PC-3 (cell line): ENCODE results near the gene AIFM2. TPM values are rescaled to one million over a fixed set of nuclear protein-coding genes. Genes with fewer than 3 reads are reported as not detected.

Source experiments
- ATAC-seq: fragments of 200-7000 bp; cut with Tn5 transposase; 2 replicates; pipeline ENCODE4 v1.9.1; 2020; ENCODE audit warnings: mild to moderate bottlenecking, moderate library complexity
- BruUV-seq: library from RNA; stranded (reverse); fragments of 400-500 nt; replicated peaks from 2 replicates; lab custom pipeline; 2021; lab: Mats Ljungman, UMichigan
- CTCF ChIA-PET: fragments of 300-600 bp; sonication (Branson Sonifier 250); formaldehyde crosslinking; loops from one replicate; lab custom pipeline; 2022; ENCODE audit warnings: antibody characterized with exemption; lab: Charles Lee
- POLR2A ChIA-PET: fragments of 300-600 bp; sonication (Branson Sonifier 250); formaldehyde crosslinking; loops from one replicate; lab custom pipeline; 2022; ENCODE audit warnings: antibody characterized with exemption; ENCODE audit not compliant: unreplicated experiment; lab: Charles Lee
- DNase-seq: peaks from one replicate; pipeline ENCODE4 v3.0.0-alpha.2; 2015
- H2AFZ ChIP-seq: fragments of 300-600 bp; sonication (generic); 2 replicates; pipeline ENCODE4 v1.6.0; 2016; ENCODE audit warnings: antibody characterized with exemption, low read length
- H3F3A ChIP-seq: fragments of 300-600 bp; sonication (generic); one replicate; pipeline ENCODE4 v1.6.0; 2017; ENCODE audit warnings: antibody characterized with exemption, low read length, control low read depth, mild to moderate bottlenecking; ENCODE audit not compliant: unreplicated experiment
- H3K27ac ChIP-seq: fragments of 300-600 bp; sonication (generic); 2 replicates; pipeline ENCODE4 v1.5.1; 2016; ENCODE audit warnings: mild to moderate bottlenecking, low read length
- H3K27me3 ChIP-seq: fragments of 300-600 bp; sonication (generic); 2 replicates; pipeline ENCODE4 v1.6.1; 2016; ENCODE audit warnings: low read length, mixed read lengths
- H3K36me3 ChIP-seq: fragments of 300-600 bp; sonication (generic); 2 replicates; pipeline ENCODE4 v1.6.1; 2016; ENCODE audit warnings: low read depth, mixed run types, low read length, mixed read lengths
- H3K4me1 ChIP-seq: fragments of 300-600 bp; sonication (generic); 2 replicates; pipeline ENCODE4 v1.5.1; 2016; ENCODE audit warnings: low read length; ENCODE audit not compliant: insufficient read depth
- H3K4me2 ChIP-seq: fragments of 300-600 bp; sonication (generic); 2 replicates; pipeline ENCODE4 v1.6.0; 2016; ENCODE audit warnings: low read length
- H3K4me3 ChIP-seq: fragments of 300-600 bp; sonication (generic); 2 replicates; pipeline ENCODE4 v1.5.1; 2016; ENCODE audit warnings: mild to moderate bottlenecking, low read length, mixed read lengths
- H3K79me2 ChIP-seq: fragments of 300-600 bp; sonication (generic); 2 replicates; pipeline ENCODE4 v1.6.1; 2017; ENCODE audit warnings: low read length, mixed read lengths
- H3K9ac ChIP-seq: fragments of 300-600 bp; sonication (generic); 2 replicates; pipeline ENCODE4 v1.6.0; 2016; ENCODE audit warnings: mild to moderate bottlenecking, low read length
- H3K9me2 ChIP-seq: fragments of 300-600 bp; sonication (generic); replicated peaks from 2 replicates; pipeline ENCODE4 v1.6.1; 2016; ENCODE audit warnings: mixed run types, low read length, mixed read lengths
- H3K9me3 ChIP-seq: fragments of 300-600 bp; sonication (generic); 2 replicates; pipeline ENCODE4 v1.6.1; 2016; ENCODE audit warnings: low read length, mixed read lengths
- H4K20me1 ChIP-seq: fragments of 300-600 bp; sonication (generic); 2 replicates; pipeline ENCODE4 v1.6.1; 2016; ENCODE audit warnings: low read length, mixed read lengths
- EZH2 ChIP-seq: fragments of 300-600 bp; sonication (generic); IDR thresholded peaks from one replicate; pipeline ENCODE4 v1.6.1; 2017; ENCODE audit warnings: antibody characterized with exemption, mild to moderate bottlenecking, low read length; ENCODE audit not compliant: unreplicated experiment
- EZH2phosphoT487 ChIP-seq: fragments of 300-600 bp; sonication (generic); IDR thresholded peaks from 2 replicates; pipeline ENCODE4 v1.6.1; 2018; ENCODE audit warnings: mild to moderate bottlenecking, antibody characterized with exemption, low read length, borderline replicate concordance
- intact Hi-C: fragments of 100-400 bp; cut with micrococcal nuclease; formaldehyde crosslinking; loops from 2 replicates; pipeline ENCODE4 v1.9.0; 2023
- total RNA-seq: library from RNA; depleted of rRNA; stranded (reverse); fragments of >200 nt; gene quantifications from 2 replicates; pipeline ENCODE4 v1.2.3, GENCODE V29; 2014
- TF ChIP-seq, protein P1 (sequence below): fragments of 300-600 bp; sonication (generic); conservative IDR thresholded peaks from 2 replicates; pipeline ENCODE4 v1.5.1; 2017; ENCODE audit warnings: antibody characterized with exemption, low read depth, mild to moderate bottlenecking, low read length

The AIFM2 gene
- total RNA-seq, 1 experiment from 2014 or later = 29.2 TPM

DNA sequence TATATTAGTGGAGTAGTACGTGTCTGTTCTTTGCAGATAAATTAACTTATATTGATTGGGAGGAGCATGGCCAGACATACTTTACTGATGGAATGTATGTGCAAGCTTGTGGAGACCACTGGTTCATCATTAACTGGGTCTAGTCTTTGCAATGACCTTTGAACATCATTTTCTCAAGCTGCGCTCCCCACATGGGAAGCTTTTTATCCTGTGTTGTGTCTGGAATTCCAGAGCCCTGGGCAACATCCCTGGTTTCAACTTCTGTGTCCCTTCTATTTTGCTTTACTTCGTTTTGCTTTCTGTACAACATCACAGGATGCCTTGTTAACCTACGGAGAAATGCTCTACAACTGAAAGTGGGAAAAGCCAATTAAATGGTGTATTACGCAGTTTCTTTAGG is 41.7 kb downstream of the AIFM2 start:
- Histone ChIP-seq H3K9ac (no peak overlapping the region), H3F3A (no peaks in the 10 kb centered on the region), H2AFZ (no peak overlapping the region), H4K20me1 (no peaks in the 10 kb centered on the region), H3K9me3 (no peaks in the 10 kb centered on the region), H3K36me3 (peaks cover 4% of the 10 kb centered on the region; the same call in 1 of the 2 replicates), H3K4me1 (no peaks in the 10 kb centered on the region), H3K4me3 (no peak overlapping the region), H3K4me2 (no peak overlapping the region), H3K27me3 (no peaks in the 10 kb centered on the region), H3K9me2 (no peaks in the 10 kb centered on the region), H3K79me2 (no peaks in the 10 kb centered on the region), H3K27ac (no peak overlapping the region)
- ChIA-PET CTCF (no interaction called here), POLR2A (no interaction called here)
- ATAC-seq (no peak), DNase-seq (no peak)
- no TSS peak for BruUV-seq
- intact Hi-C loops = no loop called here
- TF ChIP-seq EZH2 (no peak), EZH2phosphoT487 (no peak)
- TF ChIP-seq, protein P1, sequence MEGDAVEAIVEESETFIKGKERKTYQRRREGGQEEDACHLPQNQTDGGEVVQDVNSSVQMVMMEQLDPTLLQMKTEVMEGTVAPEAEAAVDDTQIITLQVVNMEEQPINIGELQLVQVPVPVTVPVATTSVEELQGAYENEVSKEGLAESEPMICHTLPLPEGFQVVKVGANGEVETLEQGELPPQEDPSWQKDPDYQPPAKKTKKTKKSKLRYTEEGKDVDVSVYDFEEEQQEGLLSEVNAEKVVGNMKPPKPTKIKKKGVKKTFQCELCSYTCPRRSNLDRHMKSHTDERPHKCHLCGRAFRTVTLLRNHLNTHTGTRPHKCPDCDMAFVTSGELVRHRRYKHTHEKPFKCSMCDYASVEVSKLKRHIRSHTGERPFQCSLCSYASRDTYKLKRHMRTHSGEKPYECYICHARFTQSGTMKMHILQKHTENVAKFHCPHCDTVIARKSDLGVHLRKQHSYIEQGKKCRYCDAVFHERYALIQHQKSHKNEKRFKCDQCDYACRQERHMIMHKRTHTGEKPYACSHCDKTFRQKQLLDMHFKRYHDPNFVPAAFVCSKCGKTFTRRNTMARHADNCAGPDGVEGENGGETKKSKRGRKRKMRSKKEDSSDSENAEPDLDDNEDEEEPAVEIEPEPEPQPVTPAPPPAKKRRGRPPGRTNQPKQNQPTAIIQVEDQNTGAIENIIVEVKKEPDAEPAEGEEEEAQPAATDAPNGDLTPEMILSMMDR = no peak

DNA sequence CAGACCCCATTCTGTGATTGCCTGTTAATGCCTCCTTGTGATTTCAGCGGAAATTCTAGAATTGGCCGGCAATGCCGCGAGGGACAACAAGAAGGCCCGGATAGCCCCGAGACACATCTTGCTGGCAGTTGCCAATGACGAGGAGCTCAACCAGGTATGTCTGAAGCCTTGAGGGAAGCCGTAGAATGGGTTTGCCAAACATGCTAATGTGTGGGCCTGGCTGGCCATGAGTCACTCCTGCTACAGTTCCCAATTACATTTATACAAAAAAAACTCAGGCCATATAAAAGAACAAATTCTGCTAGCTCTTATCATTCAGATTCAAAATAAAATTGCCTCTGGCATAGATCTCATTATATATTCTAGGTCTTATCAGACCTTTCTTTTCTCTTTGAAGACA is 42.6 kb downstream of the AIFM2 start:
- POLR2A ChIA-PET = no interaction called here
- BruUV-seq = no TSS peak
- no peak overlapping the region for H3K4me3 ChIP-seq

DNA sequence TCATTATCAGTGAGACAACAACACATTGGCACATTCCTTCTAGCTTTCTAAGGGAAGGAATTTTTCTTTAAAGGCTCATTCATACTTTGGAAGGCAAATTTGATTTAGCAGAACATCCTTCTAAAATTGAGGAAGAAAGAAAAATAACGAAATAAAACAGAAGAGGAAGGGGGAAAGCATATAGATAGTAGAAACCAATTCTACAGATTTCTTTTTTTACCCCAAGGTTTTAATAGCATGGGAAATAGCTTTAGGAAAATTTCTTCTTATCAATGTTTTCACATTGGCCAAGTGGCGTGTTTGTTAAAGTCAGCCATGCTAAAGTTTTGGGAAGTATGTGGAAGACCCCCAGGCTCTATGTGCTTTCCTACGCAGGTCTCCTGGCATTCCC is 44.3 kb downstream of the AIFM2 start:
- Histone ChIP-seq H3K36me3 (no peaks in the 10 kb centered on the region; the same call in 1 of the 2 replicates), H4K20me1 (no peaks in the 10 kb centered on the region), H3K27ac (no peak overlapping the region), H3K27me3 (no peaks in the 10 kb centered on the region), H3K9me2 (no peaks in the 10 kb centered on the region), H3K4me2 (no peak overlapping the region), H3K4me3 (no peak overlapping the region), H2AFZ (no peak overlapping the region), H3K9ac (no peak overlapping the region), H3F3A (no peaks in the 10 kb centered on the region), H3K9me3 (no peaks in the 10 kb centered on the region), H3K79me2 (no peaks in the 10 kb centered on the region), H3K4me1 (no peaks in the 10 kb centered on the region)
- intact Hi-C loops = no loop called here
- TF ChIP-seq EZH2 (no peak), EZH2phosphoT487 (no peak)
- TF ChIP-seq, protein P1 = no peak
- DNase-seq = no peak
- POLR2A ChIA-PET = no interaction called here
- no TSS peak for BruUV-seq
- CTCF ChIA-PET = no interaction called here
- ATAC-seq = no peak

More for the DNA sequence above, 42.6 kb downstream of the AIFM2 start:
- intact Hi-C loops = no loop called here
- ATAC-seq (peak; percentile 42; the same call in 1 of the 2 replicates), DNase-seq (no peak)
- no peaks in the 10 kb centered on the region; the same call in 1 of the 2 replicates for H3K36me3 ChIP-seq
- CTCF ChIA-PET = no interaction called here
- H3K79me2 ChIP-seq = no peaks in the 10 kb centered on the region
- H3K9me2 ChIP-seq = no peaks in the 10 kb centered on the region
- H3K27ac ChIP-seq = no peak overlapping the region
- no peaks in the 10 kb centered on the region for H4K20me1 ChIP-seq
- no peaks in the 10 kb centered on the region for H3K9me3 ChIP-seq
- no peaks in the 10 kb centered on the region for H3F3A ChIP-seq
- TF ChIP-seq EZH2 (no peak), EZH2phosphoT487 (no peak)
- TF ChIP-seq, protein P1 = no peak
- no peaks in the 10 kb centered on the region for H3K4me1 ChIP-seq
- H3K27me3 ChIP-seq = no peaks in the 10 kb centered on the region
- H2AFZ ChIP-seq = no peak overlapping the region
- no peak overlapping the region for H3K4me2 ChIP-seq
- H3K9ac ChIP-seq = no peak overlapping the region
